Measurements from ENCODE around the gene NTN1. TPM values are rescaled to one million over a fixed set of nuclear protein-coding genes. Genes with fewer than 3 reads are reported as not detected.

Gene NTN1
- total RNA-seq, 1 donor from 2014 or later = 1.1 TPM

GRCh38 chr17:9220398-9221146 lies 199.3 kb downstream of the NTN1 start:
- TF ChIP-seq CTCF (IDR thresholded peaks at IDR 0.05) = no peak
- ChIA-PET POLR2A (no interaction called here), CTCF (no interaction called here)
- DNase-seq = no peak
- no peak overlapping the region for H3K27ac Mint-ChIP-seq
- H3K36me3 Mint-ChIP-seq (ENCODE audit: low read depth) = peaks cover 7% of the 10 kb centered on the region
- intact Hi-C loops (cut with micrococcal nuclease) = no loop called here
- H3K4me3 Mint-ChIP-seq = no peak overlapping the region
- peaks cover 11% of the 10 kb centered on the region for H3K9me3 Mint-ChIP-seq
- H3K4me1 Mint-ChIP-seq = no peaks in the 10 kb centered on the region
- ATAC-seq (ENCODE audit: low read depth) = no peak
- H3K27me3 Mint-ChIP-seq = peaks cover 3% of the 10 kb centered on the region

GRCh38 chr17:9221147-9221921 lies 200.0 kb downstream of the NTN1 start:
- Mint-ChIP-seq H3K4me3 (no peak overlapping the region), H3K4me1 (no peaks in the 10 kb centered on the region), H3K27ac (no peak overlapping the region), H3K27me3 (peaks cover 3% of the 10 kb centered on the region), H3K36me3 (ENCODE audit: low read depth) (no peaks in the 10 kb centered on the region), H3K9me3 (peaks cover 3% of the 10 kb centered on the region)
- intact Hi-C loops (cut with micrococcal nuclease) = no loop called here
- ChIA-PET CTCF (no interaction called here), POLR2A (no interaction called here)
- no peak for TF ChIP-seq CTCF (IDR thresholded peaks at IDR 0.05)
- ATAC-seq (ENCODE audit: low read depth) (no peak), DNase-seq (no peak)

GRCh38 chr17:9221922-9222180 lies 200.5 kb downstream of the NTN1 start:
- Mint-ChIP-seq H3K9me3 (no peaks in the 10 kb centered on the region), H3K4me3 (no peak overlapping the region), H3K4me1 (no peaks in the 10 kb centered on the region), H3K27ac (no peak overlapping the region), H3K27me3 (peaks cover 3% of the 10 kb centered on the region), H3K36me3 (ENCODE audit: low read depth) (no peaks in the 10 kb centered on the region)
- intact Hi-C loops (cut with micrococcal nuclease) = no loop called here
- ChIA-PET CTCF (no interaction called here), POLR2A (no interaction called here)
- TF ChIP-seq CTCF (IDR thresholded peaks at IDR 0.05) = no peak
- ATAC-seq (ENCODE audit: low read depth) (no peak), DNase-seq (no peak)

GRCh38 chr17:9223531-9223930 lies 202.2 kb downstream of the NTN1 start:
- ChIA-PET POLR2A (no interaction called here), CTCF (no interaction called here)
- intact Hi-C loops (cut with micrococcal nuclease) = no loop called here
- Mint-ChIP-seq H3K27me3 (peaks cover 3% of the 10 kb centered on the region), H3K4me3 (no peak overlapping the region), H3K4me1 (no peaks in the 10 kb centered on the region), H3K9me3 (no peaks in the 10 kb centered on the region), H3K27ac (no peak overlapping the region), H3K36me3 (ENCODE audit: low read depth) (no peaks in the 10 kb centered on the region)
- no peak for ATAC-seq (ENCODE audit: low read depth)
- no peak for DNase-seq
- TF ChIP-seq CTCF (IDR thresholded peaks at IDR 0.05) = no peak

GRCh38 chr17:9224485-9224884 lies 203.2 kb downstream of the NTN1 start:
- no peak for DNase-seq
- no peak for ATAC-seq (ENCODE audit: low read depth)
- H3K36me3 Mint-ChIP-seq (ENCODE audit: low read depth) = no peaks in the 10 kb centered on the region
- H3K27ac Mint-ChIP-seq = no peak overlapping the region
- peaks cover 5% of the 10 kb centered on the region for H3K27me3 Mint-ChIP-seq
- H3K4me1 Mint-ChIP-seq = no peaks in the 10 kb centered on the region
- ChIA-PET CTCF (no interaction called here), POLR2A (no interaction called here)
- H3K9me3 Mint-ChIP-seq = no peaks in the 10 kb centered on the region
- H3K4me3 Mint-ChIP-seq = no peak overlapping the region
- intact Hi-C loops (cut with micrococcal nuclease) = no loop called here
- TF ChIP-seq CTCF (IDR thresholded peaks at IDR 0.05) = no peak
